A673 (cell line): ENCODE data around the gene DRD2. TPM values are rescaled to one million over a fixed set of nuclear protein-coding genes. Genes with fewer than 3 reads are reported as not detected.

Experiments
- BruUV-seq: library from RNA; stranded (reverse); fragments of 400-500 nt; replicated peaks from 2 replicates; lab custom pipeline; 2021; lab: Mats Ljungman, UMichigan
- CTCF ChIA-PET: fragments of 300-600 bp; sonication (Branson Sonifier 250); formaldehyde crosslinking; loops from one replicate; lab custom pipeline; 2022; ENCODE audit warnings: antibody characterized with exemption; lab: Charles Lee
- POLR2A ChIA-PET: fragments of 300-600 bp; sonication (Branson Sonifier 250); formaldehyde crosslinking; loops from one replicate; lab custom pipeline; 2022; ENCODE audit warnings: antibody characterized with exemption; ENCODE audit not compliant: low non-redundant PET; lab: Charles Lee
- DNase-seq: peaks from one replicate; pipeline ENCODE4 v3.0.0-alpha.2; 2015; ENCODE audit warnings: low spot score
- H3K27ac ChIP-seq: fragments of 200-600 bp; sonication (generic); 2 replicates; pipeline ENCODE4 v1.5.1; 2016; ENCODE audit warnings: mixed run types, low read depth, mild to moderate bottlenecking, mixed read lengths, antibody characterized with exemption, low read length; ENCODE audit not compliant: poor library complexity, severe bottlenecking
- H3K27me3 ChIP-seq: fragments of 200-600 bp; sonication (generic); replicated peaks from 2 replicates; pipeline ENCODE4 v1.6.1; 2017; ENCODE audit warnings: mixed run types, low read depth, mild to moderate bottlenecking, mixed read lengths, antibody characterized with exemption, low read length; ENCODE audit not compliant: insufficient read depth, poor library complexity
- H3K36me3 ChIP-seq: fragments of 200-600 bp; sonication (generic); 2 replicates; pipeline ENCODE4 v1.6.1; 2016; ENCODE audit warnings: mixed run types, mild to moderate bottlenecking, mixed read lengths, antibody characterized with exemption, low read length; ENCODE audit not compliant: insufficient read depth, poor library complexity, severe bottlenecking
- H3K4me1 ChIP-seq: fragments of 200-600 bp; sonication (generic); 2 replicates; pipeline ENCODE4 v1.6.1; 2017; ENCODE audit warnings: mixed run types, mild to moderate bottlenecking, mixed read lengths, antibody characterized with exemption, low read length; ENCODE audit not compliant: insufficient read depth, poor library complexity, severe bottlenecking
- H3K4me3 ChIP-seq: fragments of 200-600 bp; sonication (generic); 2 replicates; pipeline ENCODE4 v1.5.1; 2016; ENCODE audit warnings: low read depth, mixed run types, mild to moderate bottlenecking, mixed read lengths, low read length; ENCODE audit not compliant: poor library complexity, severe bottlenecking
- H3K9me3 ChIP-seq: fragments of 200-600 bp; sonication (generic); 2 replicates; pipeline ENCODE4 v1.6.1; 2016; ENCODE audit warnings: mixed run types, low read depth, mild to moderate bottlenecking, mixed read lengths, antibody characterized with exemption, low read length; ENCODE audit not compliant: poor library complexity, severe bottlenecking
- CTCF ChIP-seq: fragments of 300-800, 200-600 bp; sonication (generic); conservative IDR thresholded peaks from 2 replicates; pipeline ENCODE4 v1.5.1; 2017; ENCODE audit warnings: low read depth, mild to moderate bottlenecking, antibody characterized with exemption, low read length, moderate library complexity, mixed read lengths
- EZH2 ChIP-seq: fragments of 200-600 bp; sonication (generic); IDR thresholded peaks from 2 replicates; pipeline ENCODE4 v1.6.1; 2017; ENCODE audit warnings: borderline replicate concordance, low read depth, mild to moderate bottlenecking, mixed read lengths, antibody characterized with exemption, low read length; ENCODE audit not compliant: poor library complexity, severe bottlenecking
- intact Hi-C: fragments of 100-400 bp; cut with micrococcal nuclease; formaldehyde crosslinking; loops from one replicate; pipeline ENCODE4 v1.10.0; 2022; ENCODE audit not compliant: unreplicated experiment
- microRNA-seq: library from miRNA; unstranded; fragments of <30 nt; microRNA quantifications from one replicate; pipeline ENCODE4 v1.2.0, GENCODE V29; 2021
- total RNA-seq: library from RNA; stranded (reverse); gene quantifications from 2 replicates; pipeline ENCODE4 v1.2.3, GENCODE V29; 2021

The DRD2 gene
- total RNA-seq, 1 experiment from 2014 or later = 0.39 TPM

GRCh38 chr11:113363406-113363805 is 111.8 kb downstream of the DRD2 start:
- DNase-seq = no peak
- Histone ChIP-seq H3K27ac (no peak overlapping the region), H3K27me3 (peaks cover 15% of the 10 kb centered on the region), H3K4me3 (no peak overlapping the region), H3K4me1 (no peaks in the 10 kb centered on the region), H3K9me3 (no peaks in the 10 kb centered on the region), H3K36me3 (no peaks in the 10 kb centered on the region)
- CTCF ChIA-PET = no interaction called here
- TF ChIP-seq EZH2 (no peak), CTCF (no peak)
- intact Hi-C loops = no loop called here
- BruUV-seq = no TSS peak
- POLR2A ChIA-PET = no interaction called here

Small RNA genes within 50 kb of the gene (microRNA-seq; reads per million reads assigned to microRNA genes)
- not detected for gene MIR4301

Other genes with a start within 250 kb of the DRD2 start
- gene TTC12, start 160.8 kb downstream of the DRD2 start, total RNA-seq = not detected in 2 replicates
- 0.39 and 0.43 TPM in 2 replicates for gene ANKK1, start 87.6 kb downstream of the DRD2 start, total RNA-seq
- 1.5 and 2.9 TPM in 2 replicates for gene TMPRSS5, start 230.9 kb upstream of the DRD2 start, total RNA-seq